Epidermal melanocyte (primary cell): Measurements from ENCODE around the gene PKP1.

ENCODE experiments used
- DNase-seq: peaks from one replicate; pipeline ENCODE4 v3.0.0; 2011; ENCODE audit warnings: low spot score; ENCODE audit not compliant: insufficient read length

PKP1 gene

GRCh38 chr1:201279313-201279712 is 4.0 kb upstream of the PKP1 start:
- no peak for DNase-seq

GRCh38 chr1:201280884-201281283 is 2.4 kb upstream of the PKP1 start:
- no peak for DNase-seq

GRCh38 chr1:201281573-201281972 is 1.7 kb upstream of the PKP1 start:
- DNase-seq: no peak

DNA sequence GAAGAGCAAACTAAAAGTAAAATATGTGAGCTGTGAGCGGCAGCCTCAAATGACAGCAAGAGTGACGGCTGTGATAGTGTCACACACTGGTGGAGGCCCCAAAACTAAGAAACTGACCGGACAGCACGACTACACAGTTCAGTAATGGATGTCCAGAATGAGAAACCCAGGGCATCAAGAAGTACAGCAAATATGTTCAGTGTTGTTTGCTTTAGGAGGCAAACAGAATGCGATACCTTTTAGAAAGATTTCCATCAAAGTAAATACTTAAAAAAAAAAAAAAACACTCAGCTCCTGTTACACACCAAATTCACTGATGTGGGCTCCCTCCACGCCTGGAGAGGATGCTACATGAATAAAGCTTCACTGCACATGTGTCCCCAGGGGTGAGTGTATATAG is 1.1 kb upstream of the PKP1 start:
- DNase-seq: no peak

DNA sequence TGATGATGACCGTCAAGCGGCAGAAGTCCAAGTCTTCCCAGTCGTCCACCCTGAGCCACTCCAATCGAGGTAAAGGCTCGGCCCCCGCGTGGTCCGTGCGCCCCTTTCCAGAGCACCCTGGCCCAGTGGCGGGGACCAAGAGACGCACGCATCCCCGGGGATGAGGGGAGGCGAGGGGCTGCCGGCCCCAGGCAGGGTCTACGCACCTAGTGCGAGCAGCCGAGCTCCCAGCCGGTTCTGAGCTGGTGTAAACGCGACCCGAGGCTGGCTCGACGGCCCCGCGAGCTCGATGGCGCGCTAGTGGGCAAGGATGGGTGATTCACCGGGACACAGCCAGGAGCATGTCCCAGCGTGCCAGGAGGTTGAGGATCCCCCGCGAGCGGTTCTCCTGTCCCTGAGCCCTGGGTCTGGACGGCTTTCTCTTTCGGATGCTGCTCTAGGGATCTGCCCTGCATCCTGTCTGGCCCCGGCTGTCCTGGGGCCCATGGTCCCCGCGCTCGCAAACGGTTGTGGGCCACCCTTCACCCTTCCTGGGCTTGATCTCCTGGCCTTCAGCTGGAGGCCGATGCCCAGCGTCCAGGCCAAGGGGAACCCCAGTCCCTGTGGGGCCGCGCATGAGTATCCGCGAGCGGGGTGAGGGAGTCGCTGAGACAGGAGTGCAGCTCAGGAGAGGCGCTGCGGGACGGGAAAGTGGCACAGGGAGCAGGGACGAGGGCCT is 689 bp downstream of the PKP1 start:
- DNase-seq: no peak

GRCh38 chr1:201284636-201285035 is 1.3 kb downstream of the PKP1 start:
- DNase-seq: no peak

DNA sequence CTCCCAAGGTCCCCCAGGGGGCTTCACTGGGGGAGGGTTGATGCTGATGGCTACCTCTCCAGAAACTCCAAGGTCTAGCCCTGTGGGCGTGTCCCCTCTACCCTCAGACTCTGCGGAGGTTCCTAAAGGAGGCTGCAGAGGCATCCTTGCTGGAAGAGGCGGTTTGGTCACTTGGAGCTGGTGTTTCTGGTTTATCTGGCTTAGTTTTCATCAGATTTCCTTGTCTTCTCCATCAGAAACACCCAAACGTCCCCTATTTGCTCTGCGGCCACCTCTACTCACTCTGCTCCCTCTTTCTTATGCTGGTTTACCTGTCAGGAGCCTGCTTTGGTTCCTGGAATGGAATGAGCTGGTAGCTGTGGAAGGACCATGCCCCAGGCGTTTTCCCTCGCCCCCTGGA is 2.5 kb downstream of the PKP1 start:
- no peak for DNase-seq

- DNase-seq: no peak
Measured at GRCh38 chr1:201286445-201286844, 3.1 kb downstream of the PKP1 start.

- DNase-seq: no peak
Measured at GRCh38 chr1:201288007-201288406, 4.7 kb downstream of the PKP1 start.

DNA sequence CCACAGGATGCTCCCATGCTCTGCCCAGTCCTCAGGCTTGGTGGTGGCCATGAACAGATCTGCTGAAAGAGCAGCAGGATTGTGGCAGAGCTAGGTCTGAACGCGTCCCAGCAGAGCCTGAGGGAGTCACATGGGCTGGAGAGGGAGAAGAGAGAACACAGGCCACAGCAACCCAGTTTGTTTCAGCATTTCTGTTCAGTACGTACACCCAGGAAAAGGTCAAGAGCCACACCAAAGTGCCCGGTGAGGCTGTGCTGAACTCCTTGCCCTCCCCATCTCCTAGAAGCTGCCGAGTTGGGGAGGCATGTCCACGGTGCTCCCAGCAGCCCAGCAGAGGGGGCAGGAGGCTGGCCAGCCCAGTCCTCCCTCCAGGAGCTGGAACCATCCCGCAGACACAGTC is 5.5 kb downstream of the PKP1 start:
- DNase-seq: no peak

- no peak for DNase-seq
Measured at GRCh38 chr1:201290551-201290950, 7.2 kb downstream of the PKP1 start.

DNA sequence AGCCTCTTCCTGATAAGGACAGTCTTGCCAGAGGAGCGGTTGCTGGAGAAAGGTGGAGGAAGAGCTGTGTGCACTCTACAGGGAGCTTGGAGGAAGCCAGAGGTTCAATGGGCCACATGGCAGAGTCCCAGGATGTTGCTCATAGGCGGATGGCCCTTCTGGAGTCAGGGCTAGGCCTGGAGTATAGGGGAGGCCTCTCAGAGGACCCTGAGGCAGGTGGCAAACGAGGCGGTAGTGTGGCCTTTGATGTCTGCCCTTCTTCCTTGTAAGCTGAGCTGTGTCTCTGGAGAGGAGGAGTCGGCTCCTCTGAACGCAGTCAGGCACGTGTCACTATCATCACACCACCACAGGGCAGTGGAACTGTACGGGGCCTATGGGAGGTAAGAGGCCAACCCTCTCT is 8.6 kb downstream of the PKP1 start:
- DNase-seq: no peak

DNA sequence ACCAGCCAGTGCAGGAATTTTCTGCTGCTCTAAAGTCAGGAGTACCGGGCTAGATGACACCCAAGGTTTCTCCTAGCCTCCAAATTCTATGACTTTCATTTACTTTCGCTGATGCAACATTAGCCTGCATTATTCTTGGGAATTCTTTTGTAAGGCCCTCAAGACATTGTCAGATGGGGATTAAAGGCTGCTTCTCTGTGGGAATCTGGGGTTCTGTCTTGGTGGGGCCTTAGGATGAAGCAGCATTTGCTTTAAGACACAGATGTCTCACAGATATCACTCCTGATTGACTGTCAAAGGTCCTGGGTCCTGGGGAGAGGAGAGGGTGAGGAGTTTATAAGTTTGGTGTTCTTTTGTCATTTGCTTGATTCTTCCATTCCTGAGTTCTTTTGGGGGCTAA is 11.6 kb downstream of the PKP1 start:
- DNase-seq: no peak

DNA sequence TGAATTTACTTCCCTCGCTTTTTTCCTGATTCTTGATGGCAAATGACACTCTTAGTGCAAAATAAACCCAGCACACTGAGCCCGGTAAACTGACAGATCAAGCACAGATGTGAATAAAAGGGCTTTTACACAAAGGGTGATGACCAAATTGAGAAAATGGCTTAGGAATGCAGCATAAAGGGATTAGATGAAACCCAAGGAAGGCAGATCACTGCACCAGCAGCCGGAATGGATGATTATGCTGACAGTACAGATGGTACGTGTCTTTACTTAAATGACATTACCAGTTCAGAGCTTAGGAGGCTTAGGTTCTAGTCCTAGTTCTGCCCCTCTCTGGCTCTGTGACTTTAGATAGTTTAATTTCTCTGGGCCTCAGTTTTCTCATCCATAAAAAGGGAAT is 12.0 kb downstream of the PKP1 start:
- no peak for DNase-seq

GRCh38 chr1:201295861-201296260 is 12.6 kb downstream of the PKP1 start:
- DNase-seq: no peak

DNA sequence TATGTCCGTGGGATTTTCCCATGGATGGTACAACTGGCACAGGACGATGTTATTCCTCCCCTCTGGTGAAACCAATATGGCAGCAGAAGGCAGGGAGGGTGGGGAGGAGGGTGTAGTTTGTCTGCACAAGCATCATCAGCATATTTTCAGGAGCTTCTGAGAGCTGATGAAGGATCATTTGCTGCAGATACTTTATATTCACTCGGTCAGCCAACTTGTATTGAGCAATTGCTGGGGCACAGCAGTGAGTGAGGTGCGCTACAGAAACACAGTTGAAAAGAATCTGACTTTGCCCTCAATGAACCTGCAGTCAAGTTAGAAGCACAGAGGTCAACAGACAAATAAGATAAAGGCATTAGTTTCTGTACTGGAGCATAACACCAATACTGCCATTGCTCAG is 13.0 kb downstream of the PKP1 start:
- no peak for DNase-seq

GRCh38 chr1:201298396-201299381 is 15.4 kb downstream of the PKP1 start:
- DNase-seq: no peak

GRCh38 chr1:201299968-201300367 is 16.7 kb downstream of the PKP1 start:
- DNase-seq: no peak

GRCh38 chr1:201300641-201301040 is 17.3 kb downstream of the PKP1 start:
- no peak for DNase-seq

DNA sequence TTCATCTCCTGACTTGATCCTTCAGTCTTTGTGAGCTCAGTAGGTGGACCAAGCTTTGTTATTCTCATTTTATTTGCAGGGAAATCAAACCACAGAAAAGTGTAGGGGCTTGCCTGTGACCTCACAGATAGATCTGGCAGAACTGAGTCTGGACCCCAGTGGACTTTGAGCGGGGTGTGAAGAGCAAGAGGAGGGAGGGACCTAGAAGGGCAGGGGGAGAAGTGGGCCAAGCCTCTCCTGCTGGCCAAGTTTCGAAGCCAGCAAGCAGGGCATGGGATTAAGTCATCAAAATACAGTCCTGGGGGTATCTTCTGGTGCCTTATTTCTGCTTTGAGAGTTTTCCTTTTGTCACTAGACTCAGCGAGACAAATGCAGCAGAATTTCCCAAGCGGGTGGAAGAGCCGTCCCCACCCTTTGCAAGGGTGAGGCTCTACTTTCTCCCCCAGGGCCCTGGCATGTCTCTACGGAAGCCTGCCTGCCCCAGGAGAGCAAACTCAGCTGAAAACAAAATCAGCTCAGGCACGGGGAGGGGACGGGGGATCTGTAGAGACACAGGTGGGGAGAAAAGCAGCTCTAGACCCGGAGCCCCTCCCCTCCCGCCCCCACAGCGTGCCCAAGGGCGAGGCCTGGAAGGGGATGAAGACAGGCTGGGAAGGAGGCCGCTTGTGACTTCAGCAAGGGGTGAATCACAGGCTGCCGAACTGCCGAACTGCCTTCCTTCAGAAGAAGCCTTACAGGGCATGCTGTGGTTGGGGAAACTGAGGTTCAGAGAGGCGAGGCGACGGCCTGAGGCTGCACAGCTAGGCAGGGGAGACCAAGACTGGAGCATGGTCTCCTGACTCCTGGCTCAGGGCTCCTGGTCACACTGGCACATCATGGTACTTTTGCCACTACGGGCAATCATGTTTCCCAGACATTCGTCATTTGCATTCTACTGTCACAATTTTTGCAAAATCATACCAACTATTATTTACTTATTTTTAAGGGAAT is 19.2 kb downstream of the PKP1 start:
- DNase-seq: no peak

- DNase-seq: no peak
Measured at GRCh38 chr1:201304126-201304525, 20.8 kb downstream of the PKP1 start.
